Activated B cell treated with CpG ODN at 0.5 μM for 24 hours (primary cell): ENCODE data around the gene DAP. TPM values are rescaled to one million over a fixed set of nuclear protein-coding genes. Genes with fewer than 3 reads are reported as not detected.

Experiments used
- ATAC-seq: fragments of 200-7000 bp; cut with Tn5 transposase; one replicate; pipeline ENCODE4 v1.10.0; 2021; ENCODE audit warnings: low read depth, mild to moderate bottlenecking, moderate library complexity
- CTCF ChIA-PET: fragments of 350-600 bp; sonication (Branson Sonifier 250); formaldehyde crosslinking; loops from one replicate; lab custom pipeline; 2021; ENCODE audit warnings: antibody characterized with exemption; lab: Charles Lee
- POLR2A ChIA-PET: fragments of 350-600 bp; sonication (Branson Sonifier 250); formaldehyde crosslinking; loops from one replicate; lab custom pipeline; 2021; ENCODE audit warnings: antibody characterized with exemption; lab: Charles Lee
- DNase-seq: peaks from one replicate; pipeline ENCODE4 v3.0.0; 2022
- H3K27ac Mint-ChIP-seq: one replicate; pipeline ENCODE4 v1.8.0; 2020; ENCODE audit warnings: mixed read lengths
- H3K27me3 Mint-ChIP-seq: one replicate; pipeline ENCODE4 v1.8.0; 2021; ENCODE audit warnings: mixed read lengths
- H3K36me3 Mint-ChIP-seq: one replicate; pipeline ENCODE4 v1.8.0; 2021; ENCODE audit warnings: low read depth, mixed read lengths
- H3K4me1 Mint-ChIP-seq: one replicate; pipeline ENCODE4 v1.8.0; 2021; ENCODE audit warnings: mixed read lengths
- H3K4me3 Mint-ChIP-seq: one replicate; pipeline ENCODE4 v1.8.0; 2020; ENCODE audit warnings: mild to moderate bottlenecking, mixed read lengths
- H3K9me3 Mint-ChIP-seq: one replicate; pipeline ENCODE4 v1.8.0; 2020; ENCODE audit warnings: mixed read lengths
- CTCF ChIP-seq: fragments of 200-600 bp; IDR thresholded peaks from one replicate; pipeline ENCODE4 v1.8.0; 2022; ENCODE audit warnings: antibody characterized with exemption, mild to moderate bottlenecking
- intact Hi-C: fragments of 100-400 bp; cut with micrococcal nuclease; formaldehyde crosslinking; loops from one replicate; pipeline ENCODE4 v1.15.1; 2024
- total RNA-seq: library from RNA; stranded (reverse); gene quantifications from 2 replicates; pipeline ENCODE4 v1.2.3, GENCODE V29; 2022

The DAP gene
- total RNA-seq, 1 donor from 2014 or later = 51.3 TPM

- no peak for TF ChIP-seq CTCF
- intact Hi-C loops = no loop called here
- CTCF ChIA-PET = no interaction called here
- peaks cover 16% of the 10 kb centered on the region for H3K4me1 Mint-ChIP-seq
- ATAC-seq (no peak), DNase-seq (peak; percentile 11)
- H3K9me3 Mint-ChIP-seq = no peaks in the 10 kb centered on the region
- no peak overlapping the region for H3K4me3 Mint-ChIP-seq
- H3K27me3 Mint-ChIP-seq = no peaks in the 10 kb centered on the region
- no peak overlapping the region for H3K27ac Mint-ChIP-seq
- peaks cover 69% of the 10 kb centered on the region for H3K36me3 Mint-ChIP-seq
- POLR2A ChIA-PET = no interaction called here
Measured at GRCh38 chr5:10649666-10650380, 111.2 kb downstream of the DAP start.

GRCh38 chr5:10648806-10649665, 112.0 kb downstream of the DAP start:
- no peak overlapping the region for H3K27ac Mint-ChIP-seq
- intact Hi-C loops = no loop called here
- no peak for ATAC-seq
- H3K9me3 Mint-ChIP-seq = no peaks in the 10 kb centered on the region
- H3K27me3 Mint-ChIP-seq = no peaks in the 10 kb centered on the region
- peaks cover 64% of the 10 kb centered on the region for H3K36me3 Mint-ChIP-seq
- CTCF ChIA-PET = no interaction called here
- H3K4me1 Mint-ChIP-seq = peaks cover 24% of the 10 kb centered on the region
- no peak for TF ChIP-seq CTCF
- no peak overlapping the region for H3K4me3 Mint-ChIP-seq
- peak; percentile 15 for DNase-seq
- POLR2A ChIA-PET = no interaction called here

GRCh38 chr5:10647640-10648039, 113.4 kb downstream of the DAP start:
- Mint-ChIP-seq H3K9me3 (no peaks in the 10 kb centered on the region), H3K27me3 (no peaks in the 10 kb centered on the region), H3K4me1 (peaks cover 37% of the 10 kb centered on the region), H3K4me3 (no peak overlapping the region), H3K27ac (no peak overlapping the region), H3K36me3 (peaks cover 51% of the 10 kb centered on the region)
- no peak for TF ChIP-seq CTCF
- intact Hi-C loops = no loop called here
- ChIA-PET CTCF (no interaction called here), POLR2A (no interaction called here)
- no peak for DNase-seq
- ATAC-seq = no peak

- no peak overlapping the region for H3K4me3 Mint-ChIP-seq
- H3K27ac Mint-ChIP-seq = peak overlapping the region; percentile 4
- ChIA-PET POLR2A (interaction anchor here (0.8 to 3.1 kb wide), 3 partner anchors 10 to 13 kb away, joined by 5 to 19 read pairs (median 17); no protein-coding TSS in a partner anchor), CTCF (interaction anchor here (1.0 kb wide), 1 partner anchor 17 kb away, joined by 3 read pairs; no protein-coding TSS in a partner anchor)
- H3K27me3 Mint-ChIP-seq = no peaks in the 10 kb centered on the region
- peaks cover 52% of the 10 kb centered on the region for H3K4me1 Mint-ChIP-seq
- H3K9me3 Mint-ChIP-seq = no peaks in the 10 kb centered on the region
- DNase-seq = peak; percentile 13
- TF ChIP-seq CTCF = no peak
- peaks cover 50% of the 10 kb centered on the region for H3K36me3 Mint-ChIP-seq
- intact Hi-C loops = loop anchor here (2.0 kb wide), 1 partner anchor 13 kb away; no protein-coding TSS in a partner anchor
- no peak for ATAC-seq
Measured at GRCh38 chr5:10645671-10646070, 115.4 kb downstream of the DAP start.

GRCh38 chr5:10645146-10645545, 115.9 kb downstream of the DAP start:
- Mint-ChIP-seq H3K4me1 (peaks cover 57% of the 10 kb centered on the region), H3K27ac (peak overlapping the region; percentile 4), H3K27me3 (no peaks in the 10 kb centered on the region), H3K9me3 (peaks cover 2% of the 10 kb centered on the region), H3K4me3 (no peak overlapping the region), H3K36me3 (peaks cover 51% of the 10 kb centered on the region)
- DNase-seq (peak; percentile 11), ATAC-seq (peak; percentile 70)
- no peak for TF ChIP-seq CTCF
- CTCF ChIA-PET = interaction anchor here (1.0 to 1.3 kb wide), 3 partner anchors 17 to 192 kb away, joined by 3 to 4 read pairs (median 3); no protein-coding TSS in a partner anchor
- POLR2A ChIA-PET = interaction anchor here (0.6 to 3.1 kb wide), 5 partner anchors 9 to 68 kb away, joined by 3 to 19 read pairs (median 11); no protein-coding TSS in a partner anchor
- intact Hi-C loops = loop anchor here (2.0 kb wide), 1 partner anchor 14 kb away; no protein-coding TSS in a partner anchor
